B cell (primary cell): ENCODE measurements around the gene SCN11A.

Experiments used
- CTCF ChIP-seq: fragments of 200-600 bp; IDR thresholded peaks from one replicate; pipeline ENCODE4 v1.8.0; 2022; ENCODE audit warnings: antibody characterized with exemption, mild to moderate bottlenecking
- EZH2 ChIP-seq: IDR thresholded peaks from 2 replicates; pipeline ENCODE4 v1.6.1; 2012; ENCODE audit warnings: borderline replicate concordance, low read depth, mild to moderate bottlenecking, moderate library complexity, low read length; ENCODE audit not compliant: insufficient read depth, poor library complexity, severe bottlenecking

- TF ChIP-seq CTCF (no peak), EZH2 (no peak)
Observed at GRCh38 chr3:39079530-39079929, 27.8 kb upstream of the SCN11A start.
